Activated CD8-positive, alpha-beta memory T cell treated with anti-CD3 and anti-CD28 coated beads, Interleukin-2, amount 50 U/mL, for 24 hours (primary cell): ENCODE results near the gene TMEFF1.

Experiments
- DNase-seq: peaks from one replicate; pipeline ENCODE4 v3.0.0-alpha.2; 2020; ENCODE audit errors: extremely low read depth

TMEFF1 gene

GRCh38 chr9:100447041-100447440, 25.9 kb upstream of the TMEFF1 start:
- DNase-seq: no peak

GRCh38 chr9:100448266-100448665, 24.7 kb upstream of the TMEFF1 start:
- DNase-seq: no peak

- no peak for DNase-seq
These were observed 23.5 kb upstream of the TMEFF1 start for GRCh38 chr9:100449420-100449819.

GRCh38 chr9:100452894-100453293, 20.1 kb upstream of the TMEFF1 start:
- DNase-seq: no peak

- DNase-seq: no peak
These were observed 17.5 kb upstream of the TMEFF1 start for GRCh38 chr9:100455470-100455869.

GRCh38 chr9:100457517-100457916, 15.4 kb upstream of the TMEFF1 start:
- no peak for DNase-seq

GRCh38 chr9:100459963-100460362, 13.0 kb upstream of the TMEFF1 start:
- no peak for DNase-seq

GRCh38 chr9:100465274-100465673, 7.7 kb upstream of the TMEFF1 start:
- no peak for DNase-seq

- DNase-seq: no peak
These were observed 7.2 kb upstream of the TMEFF1 start for GRCh38 chr9:100465761-100466160.

- no peak for DNase-seq
These were observed 6.6 kb upstream of the TMEFF1 start for GRCh38 chr9:100466171-100466828.

- DNase-seq: no peak
These were observed 6.1 kb upstream of the TMEFF1 start for GRCh38 chr9:100466829-100467221.

GRCh38 chr9:100468041-100468440, 4.9 kb upstream of the TMEFF1 start:
- no peak for DNase-seq

- no peak for DNase-seq
These were observed 681 bp upstream of the TMEFF1 start for GRCh38 chr9:100472268-100472667.

GRCh38 chr9:100473276-100474081, 530 bp downstream of the TMEFF1 start:
- no peak for DNase-seq

GRCh38 chr9:100474082-100474923, 1.4 kb downstream of the TMEFF1 start:
- DNase-seq: no peak

GRCh38 chr9:100474924-100475276, 2.0 kb downstream of the TMEFF1 start:
- no peak for DNase-seq

- no peak for DNase-seq
These were observed 4.3 kb downstream of the TMEFF1 start for GRCh38 chr9:100477241-100477640.

GRCh38 chr9:100478192-100478591, 5.2 kb downstream of the TMEFF1 start:
- DNase-seq: no peak

- no peak for DNase-seq
These were observed 6.9 kb downstream of the TMEFF1 start for GRCh38 chr9:100479820-100480219.

- no peak for DNase-seq
These were observed 12.2 kb downstream of the TMEFF1 start for GRCh38 chr9:100485196-100485595.

GRCh38 chr9:100486479-100487176, 13.7 kb downstream of the TMEFF1 start:
- no peak for DNase-seq

GRCh38 chr9:100488177-100488576, 15.2 kb downstream of the TMEFF1 start:
- DNase-seq: no peak
